SH-SY5Y (cell line): Measurements from ENCODE around the gene LAMA3.

Experiments
- GATA2 ChIP-seq: IDR thresholded peaks from 2 replicates; pipeline ENCODE4 v1.6.1; 2011; ENCODE audit warnings: mild to moderate bottlenecking, low read depth, low read length
- GATA3 ChIP-seq: IDR thresholded peaks from 2 replicates; pipeline ENCODE4 v1.6.1; 2011; ENCODE audit warnings: low read depth, mild to moderate bottlenecking, low read length, moderate library complexity

DNA sequence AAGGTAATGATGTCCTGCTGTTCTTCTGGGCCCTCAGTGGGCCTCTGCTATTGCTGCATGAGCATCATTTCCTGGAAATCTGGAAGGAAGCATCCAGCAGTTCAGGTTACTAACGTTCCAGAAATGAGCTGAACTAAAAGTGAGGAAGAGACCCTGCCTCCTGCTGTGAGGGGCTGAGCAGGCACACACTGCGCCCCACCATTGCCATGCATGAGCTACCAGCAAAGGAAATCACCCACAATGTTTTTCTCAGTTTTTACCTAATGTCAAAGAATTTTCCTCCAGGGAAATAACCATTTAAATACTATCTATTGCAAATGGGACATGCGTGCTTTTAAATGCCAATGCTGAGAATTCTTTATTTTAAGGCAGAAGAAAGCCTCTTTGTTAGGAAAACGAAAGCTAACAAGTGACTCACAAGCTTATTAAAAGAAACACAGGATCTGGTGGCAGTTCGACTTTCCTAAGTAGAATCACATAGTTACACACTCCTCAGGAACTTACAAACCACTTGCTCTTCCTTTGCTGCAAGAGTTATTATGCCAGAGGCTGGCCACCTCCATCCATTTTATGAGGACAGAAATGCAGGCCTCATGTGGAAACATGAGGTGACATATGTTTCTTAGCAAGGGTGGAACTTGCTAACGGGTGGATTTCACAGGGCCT, 172.7 kb downstream of the LAMA3 start:
- TF ChIP-seq GATA2 (no peak), GATA3 (no peak)
